ENCODE data around the gene DCP2.

Gene DCP2

GRCh38 chr5:113067635-113068344, 91.2 kb downstream of the DCP2 start:
- peaks cover 73% of the 10 kb centered on the region for H3K36me3 ChIP-seq
- no peak for DNase-seq
- H3K9me3 ChIP-seq: no peaks in the 10 kb centered on the region
- H3K4me3 ChIP-seq (ENCODE audit: low read depth, low read length): no peak overlapping the region
- H3K27me3 ChIP-seq: no peaks in the 10 kb centered on the region
- H3K4me1 ChIP-seq: peaks cover 4% of the 10 kb centered on the region
- TF ChIP-seq, protein P1, sequence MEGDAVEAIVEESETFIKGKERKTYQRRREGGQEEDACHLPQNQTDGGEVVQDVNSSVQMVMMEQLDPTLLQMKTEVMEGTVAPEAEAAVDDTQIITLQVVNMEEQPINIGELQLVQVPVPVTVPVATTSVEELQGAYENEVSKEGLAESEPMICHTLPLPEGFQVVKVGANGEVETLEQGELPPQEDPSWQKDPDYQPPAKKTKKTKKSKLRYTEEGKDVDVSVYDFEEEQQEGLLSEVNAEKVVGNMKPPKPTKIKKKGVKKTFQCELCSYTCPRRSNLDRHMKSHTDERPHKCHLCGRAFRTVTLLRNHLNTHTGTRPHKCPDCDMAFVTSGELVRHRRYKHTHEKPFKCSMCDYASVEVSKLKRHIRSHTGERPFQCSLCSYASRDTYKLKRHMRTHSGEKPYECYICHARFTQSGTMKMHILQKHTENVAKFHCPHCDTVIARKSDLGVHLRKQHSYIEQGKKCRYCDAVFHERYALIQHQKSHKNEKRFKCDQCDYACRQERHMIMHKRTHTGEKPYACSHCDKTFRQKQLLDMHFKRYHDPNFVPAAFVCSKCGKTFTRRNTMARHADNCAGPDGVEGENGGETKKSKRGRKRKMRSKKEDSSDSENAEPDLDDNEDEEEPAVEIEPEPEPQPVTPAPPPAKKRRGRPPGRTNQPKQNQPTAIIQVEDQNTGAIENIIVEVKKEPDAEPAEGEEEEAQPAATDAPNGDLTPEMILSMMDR (IDR thresholded peaks at IDR 0.05; ENCODE audit: low read depth, low read length): no peak

DNA sequence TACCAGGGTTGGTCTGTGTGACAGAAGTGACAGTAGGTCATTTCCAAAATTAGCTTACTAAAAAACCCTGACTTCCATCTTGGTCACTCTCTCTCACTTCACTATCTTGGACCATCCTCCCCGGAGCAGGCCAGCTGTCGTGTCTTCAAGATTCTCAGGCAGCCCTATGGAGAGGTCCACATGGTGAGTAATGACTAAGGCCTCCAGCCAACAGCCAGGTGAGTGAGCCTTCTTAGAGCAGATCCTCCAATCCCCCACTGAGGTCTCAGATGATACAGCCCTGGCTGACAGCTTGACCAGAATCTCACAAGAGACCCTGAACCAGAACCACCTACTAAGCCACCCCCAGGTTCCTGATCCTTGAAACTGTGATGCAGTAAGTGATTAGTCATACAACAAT, 92.0 kb downstream of the DCP2 start:
- no peaks in the 10 kb centered on the region for H3K27me3 ChIP-seq
- no peak overlapping the region for H3K4me3 ChIP-seq (ENCODE audit: low read depth, low read length)
- TF ChIP-seq, protein P1 (IDR thresholded peaks at IDR 0.05; ENCODE audit: low read depth, low read length): no peak
- H3K36me3 ChIP-seq: peaks cover 67% of the 10 kb centered on the region
- DNase-seq: no peak
- H3K4me1 ChIP-seq: no peaks in the 10 kb centered on the region
- no peaks in the 10 kb centered on the region for H3K9me3 ChIP-seq
